ENCODE results near the gene FSTL4.

Gene FSTL4

DNA sequence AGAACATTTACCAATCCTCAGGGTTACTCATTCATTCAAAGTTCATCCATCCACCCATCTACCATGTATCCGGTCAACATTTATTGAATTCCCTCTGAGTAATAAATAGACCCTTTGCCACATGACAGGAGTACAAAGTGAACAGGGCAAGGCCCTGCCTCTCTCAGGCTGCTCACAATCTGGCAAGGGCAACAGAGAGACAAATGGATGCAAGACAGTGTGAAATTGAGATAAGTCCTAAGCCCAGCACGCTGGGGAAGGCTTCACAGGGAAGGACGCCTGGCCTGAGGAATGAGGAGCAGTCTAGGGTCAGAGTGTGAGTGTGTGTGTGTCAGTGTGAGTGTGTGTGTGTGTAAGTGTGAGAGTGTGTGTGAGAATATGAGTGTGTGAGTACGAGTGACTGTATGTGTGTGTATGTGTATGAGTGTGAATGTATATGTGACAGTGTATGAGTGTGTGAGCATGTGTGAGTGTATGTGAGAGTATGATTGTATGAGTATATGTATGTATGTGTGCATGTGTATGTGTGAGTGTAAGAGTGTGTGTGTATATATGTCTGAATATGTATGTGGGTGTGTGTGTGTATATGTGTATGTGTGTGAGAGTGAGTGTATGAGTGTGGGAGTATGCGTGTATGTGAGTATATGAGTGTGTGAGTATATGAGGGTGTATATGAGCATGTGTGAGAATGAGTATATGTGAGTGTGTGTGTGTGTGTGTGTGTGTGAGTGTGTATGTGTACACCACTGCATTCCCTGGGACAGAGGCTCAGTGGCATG, 145.6 kb downstream of the FSTL4 start:
- H3K4me3 ChIP-seq (replicated peaks; ENCODE audit: low read depth, low read length) = no peak overlapping the region
- TF ChIP-seq, protein P1, sequence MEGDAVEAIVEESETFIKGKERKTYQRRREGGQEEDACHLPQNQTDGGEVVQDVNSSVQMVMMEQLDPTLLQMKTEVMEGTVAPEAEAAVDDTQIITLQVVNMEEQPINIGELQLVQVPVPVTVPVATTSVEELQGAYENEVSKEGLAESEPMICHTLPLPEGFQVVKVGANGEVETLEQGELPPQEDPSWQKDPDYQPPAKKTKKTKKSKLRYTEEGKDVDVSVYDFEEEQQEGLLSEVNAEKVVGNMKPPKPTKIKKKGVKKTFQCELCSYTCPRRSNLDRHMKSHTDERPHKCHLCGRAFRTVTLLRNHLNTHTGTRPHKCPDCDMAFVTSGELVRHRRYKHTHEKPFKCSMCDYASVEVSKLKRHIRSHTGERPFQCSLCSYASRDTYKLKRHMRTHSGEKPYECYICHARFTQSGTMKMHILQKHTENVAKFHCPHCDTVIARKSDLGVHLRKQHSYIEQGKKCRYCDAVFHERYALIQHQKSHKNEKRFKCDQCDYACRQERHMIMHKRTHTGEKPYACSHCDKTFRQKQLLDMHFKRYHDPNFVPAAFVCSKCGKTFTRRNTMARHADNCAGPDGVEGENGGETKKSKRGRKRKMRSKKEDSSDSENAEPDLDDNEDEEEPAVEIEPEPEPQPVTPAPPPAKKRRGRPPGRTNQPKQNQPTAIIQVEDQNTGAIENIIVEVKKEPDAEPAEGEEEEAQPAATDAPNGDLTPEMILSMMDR (IDR thresholded peaks at IDR 0.05; ENCODE audit: low read length, missing control alignments) = no peak
- no peak for DNase-seq (ENCODE audit: low read depth)

DNA sequence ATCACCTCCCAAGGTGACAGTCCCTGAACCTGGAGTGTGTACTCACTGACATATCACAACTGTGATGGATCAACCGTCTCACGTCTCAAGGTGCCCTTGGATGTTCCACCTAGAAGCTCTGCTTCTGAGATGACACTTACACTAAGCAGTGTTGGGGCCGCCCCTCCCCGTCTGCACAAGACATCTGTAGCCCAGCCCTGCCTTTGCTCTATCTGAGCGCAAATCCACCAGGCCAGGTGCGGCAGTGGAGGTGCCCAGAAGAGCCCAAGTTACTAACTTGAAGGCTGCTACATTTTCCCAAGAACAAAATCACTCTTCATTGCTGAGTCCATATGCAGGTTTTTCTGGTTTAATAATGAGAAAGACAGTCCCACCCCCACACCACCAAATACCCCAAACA, 148.3 kb downstream of the FSTL4 start:
- H3K4me3 ChIP-seq (replicated peaks; ENCODE audit: low read depth, low read length) = no peak overlapping the region
- DNase-seq (ENCODE audit: low read depth) = no peak
- TF ChIP-seq, protein P1 (IDR thresholded peaks at IDR 0.05; ENCODE audit: low read length, missing control alignments) = no peak

DNA sequence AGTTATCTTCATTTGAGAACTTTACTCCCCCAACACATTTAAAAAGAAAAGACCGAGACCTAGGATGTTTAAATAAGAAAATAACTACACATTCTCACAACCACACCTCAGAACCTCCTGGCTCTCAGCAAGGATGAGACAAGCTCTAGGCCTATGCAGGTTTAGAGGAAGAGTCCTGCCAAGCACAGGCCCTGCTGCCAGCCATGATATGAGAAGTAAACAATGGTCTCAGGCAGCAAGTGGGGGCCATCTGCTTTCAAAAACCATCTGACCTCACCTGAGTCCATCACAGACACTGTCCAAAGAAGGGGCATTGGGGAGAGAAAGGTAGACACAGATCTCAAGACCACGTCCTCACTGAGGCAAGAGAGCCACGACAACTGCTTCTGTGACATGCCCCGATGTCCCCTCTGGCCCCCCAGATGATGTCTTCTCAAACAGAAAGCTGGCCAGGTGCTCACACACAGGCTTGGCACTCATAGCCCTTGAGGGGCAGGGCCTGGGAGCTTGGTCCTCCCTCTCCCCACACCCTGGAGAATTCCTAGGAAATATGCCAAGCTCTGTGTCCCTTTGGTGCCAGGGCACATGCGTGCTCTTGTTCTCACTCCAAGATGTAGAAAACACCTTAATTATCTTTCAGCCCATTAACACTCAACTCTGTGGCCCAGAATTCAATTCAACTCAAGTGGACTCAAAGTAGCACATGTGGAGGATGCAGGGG, 150.4 kb downstream of the FSTL4 start:
- DNase-seq (ENCODE audit: low read depth) = no peak
- no peak overlapping the region for H3K4me3 ChIP-seq (replicated peaks; ENCODE audit: low read depth, low read length)
- TF ChIP-seq, protein P1 (IDR thresholded peaks at IDR 0.05; ENCODE audit: low read length, missing control alignments) = no peak

- DNase-seq (ENCODE audit: low read depth) = peak; percentile 8
- TF ChIP-seq, protein P1 (IDR thresholded peaks at IDR 0.05; ENCODE audit: low read length, missing control alignments) = peak; percentile 51
Observed at GRCh38 chr5:133460172-133460758, 152.1 kb downstream of the FSTL4 start.

DNA sequence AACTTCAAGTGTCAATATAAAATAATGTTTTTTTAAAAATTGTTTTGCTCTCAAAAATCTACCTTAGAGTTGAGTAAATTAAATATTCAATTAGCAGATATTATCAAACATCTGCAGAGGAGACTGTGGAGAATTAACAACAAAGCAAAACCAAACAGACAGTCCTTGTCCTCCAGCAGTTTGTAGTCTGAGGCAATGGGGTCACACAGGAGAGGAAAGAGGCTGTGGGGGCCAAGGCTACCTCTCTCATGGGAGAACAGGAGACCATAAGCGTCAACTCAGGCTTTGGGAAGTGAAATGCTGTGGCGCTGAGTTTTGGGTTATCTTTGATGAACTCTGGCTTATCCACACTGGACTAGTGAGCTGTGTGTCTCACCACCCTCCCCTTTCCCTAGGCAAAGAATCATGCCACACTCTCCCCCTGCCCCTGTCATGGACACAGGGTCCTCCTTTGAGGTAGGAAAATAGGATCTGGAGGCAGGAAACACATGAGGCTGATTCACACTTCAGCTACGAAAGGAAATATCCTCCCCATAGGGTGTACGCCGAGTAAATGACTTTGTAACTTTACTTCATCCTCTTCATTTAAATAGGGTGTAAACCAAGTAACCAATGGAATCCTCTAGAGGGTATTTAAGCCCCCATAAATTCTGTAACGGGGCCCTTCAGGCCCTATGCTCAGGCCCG, 152.7 kb downstream of the FSTL4 start:
- DNase-seq (ENCODE audit: low read depth) = no peak
- no peak overlapping the region for H3K4me3 ChIP-seq (replicated peaks; ENCODE audit: low read depth, low read length)
- TF ChIP-seq, protein P1 (IDR thresholded peaks at IDR 0.05; ENCODE audit: low read length, missing control alignments) = no peak

More at GRCh38 chr5:133460172-133460758, 152.1 kb downstream of the FSTL4 start:
- no peak overlapping the region for H3K4me3 ChIP-seq (replicated peaks; ENCODE audit: low read depth, low read length)

DNA sequence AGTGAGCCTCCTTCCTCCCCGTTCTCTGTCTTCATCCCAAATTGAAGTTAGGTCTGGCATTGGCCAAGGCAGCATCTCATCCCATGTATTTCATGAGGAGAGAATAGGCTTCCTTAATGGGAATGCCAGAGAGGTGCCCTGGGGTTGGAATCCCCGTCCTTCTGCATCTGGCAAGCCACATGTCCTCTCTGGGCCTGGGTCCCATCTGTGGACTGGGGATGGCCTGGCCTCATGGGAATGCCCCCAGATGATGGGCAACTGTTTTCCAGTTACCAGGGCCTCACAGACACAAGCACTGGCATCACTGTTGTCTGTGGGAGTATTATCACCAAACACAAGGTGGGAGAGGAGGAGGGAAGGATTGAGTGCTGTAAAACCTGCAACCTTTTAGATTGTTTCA, 153.9 kb downstream of the FSTL4 start:
- DNase-seq (ENCODE audit: low read depth) = no peak
- TF ChIP-seq, protein P1 (IDR thresholded peaks at IDR 0.05; ENCODE audit: low read length, missing control alignments) = no peak
- no peak overlapping the region for H3K4me3 ChIP-seq (replicated peaks; ENCODE audit: low read depth, low read length)
